ENCODE measurements around the gene HMCN2.

The HMCN2 gene

GRCh38 chr9:130290291-130291181 is 25.0 kb downstream of the HMCN2 start:
- DNase-seq (ENCODE audit: low read depth in 2 of 2): no peak

- no peak for DNase-seq (ENCODE audit: low read depth in 2 of 2)
Measured at GRCh38 chr9:130291474-130291873, 25.9 kb downstream of the HMCN2 start.

GRCh38 chr9:130292106-130292505 is 26.5 kb downstream of the HMCN2 start:
- DNase-seq (ENCODE audit: low read depth in 2 of 2): no peak

- no peak for DNase-seq (ENCODE audit: low read depth in 2 of 2)
Measured at GRCh38 chr9:130294664-130295063, 29.1 kb downstream of the HMCN2 start.

GRCh38 chr9:130295431-130295830 is 29.9 kb downstream of the HMCN2 start:
- DNase-seq (ENCODE audit: low read depth in 2 of 2): no peak

GRCh38 chr9:130295945-130296782 is 30.6 kb downstream of the HMCN2 start:
- DNase-seq (ENCODE audit: low read depth in 2 of 2): no peak

- no peak for DNase-seq (ENCODE audit: low read depth in 2 of 2)
Measured at GRCh38 chr9:130296783-130297055, 31.2 kb downstream of the HMCN2 start.

GRCh38 chr9:130297371-130297770 is 31.8 kb downstream of the HMCN2 start:
- DNase-seq (ENCODE audit: low read depth in 2 of 2): no peak

- DNase-seq (ENCODE audit: low read depth in 2 of 2): no peak
Measured at GRCh38 chr9:130298662-130299279, 33.2 kb downstream of the HMCN2 start.

- no peak for DNase-seq (ENCODE audit: low read depth in 2 of 2)
Measured at GRCh38 chr9:130299785-130300615, 34.4 kb downstream of the HMCN2 start.

GRCh38 chr9:130300739-130301138 is 35.2 kb downstream of the HMCN2 start:
- no peak for DNase-seq (ENCODE audit: low read depth in 2 of 2)

- no peak for DNase-seq (ENCODE audit: low read depth in 2 of 2)
Measured at GRCh38 chr9:130301483-130302286, 36.1 kb downstream of the HMCN2 start.

GRCh38 chr9:130302785-130303612 is 37.4 kb downstream of the HMCN2 start:
- no peak for DNase-seq (ENCODE audit: low read depth in 2 of 2)

GRCh38 chr9:130303613-130304055 is 38.1 kb downstream of the HMCN2 start:
- DNase-seq (ENCODE audit: low read depth in 2 of 2): no peak

- DNase-seq (ENCODE audit: low read depth in 2 of 2): no peak
Measured at GRCh38 chr9:130304116-130304515, 38.6 kb downstream of the HMCN2 start.

GRCh38 chr9:130304643-130305042 is 39.1 kb downstream of the HMCN2 start:
- DNase-seq (ENCODE audit: low read depth in 2 of 2): no peak

- DNase-seq (ENCODE audit: low read depth in 2 of 2): no peak
Measured at GRCh38 chr9:130305381-130305780, 39.8 kb downstream of the HMCN2 start.

- no peak for DNase-seq (ENCODE audit: low read depth in 2 of 2)
Measured at GRCh38 chr9:130306823-130307666, 41.5 kb downstream of the HMCN2 start.

GRCh38 chr9:130307667-130307943 is 42.0 kb downstream of the HMCN2 start:
- no peak for DNase-seq (ENCODE audit: low read depth in 2 of 2)

All from stimulated activated CD8-positive, alpha-beta memory T cell treated with anti-CD3 and anti-CD28 coated beads, Interleukin-2, amount 100 ng/mL, for 48 hours (primary cell).